ENCODE measurements around the gene PROX2. TPM values are rescaled to one million over a fixed set of nuclear protein-coding genes. Genes with fewer than 3 reads are reported as not detected.

Gene PROX2
- total and polyA plus RNA-seq, 9 of the 15 experiments (the other 6 are each of a cell fraction or from before 2014, with no cell fraction given) = not detected

DNA sequence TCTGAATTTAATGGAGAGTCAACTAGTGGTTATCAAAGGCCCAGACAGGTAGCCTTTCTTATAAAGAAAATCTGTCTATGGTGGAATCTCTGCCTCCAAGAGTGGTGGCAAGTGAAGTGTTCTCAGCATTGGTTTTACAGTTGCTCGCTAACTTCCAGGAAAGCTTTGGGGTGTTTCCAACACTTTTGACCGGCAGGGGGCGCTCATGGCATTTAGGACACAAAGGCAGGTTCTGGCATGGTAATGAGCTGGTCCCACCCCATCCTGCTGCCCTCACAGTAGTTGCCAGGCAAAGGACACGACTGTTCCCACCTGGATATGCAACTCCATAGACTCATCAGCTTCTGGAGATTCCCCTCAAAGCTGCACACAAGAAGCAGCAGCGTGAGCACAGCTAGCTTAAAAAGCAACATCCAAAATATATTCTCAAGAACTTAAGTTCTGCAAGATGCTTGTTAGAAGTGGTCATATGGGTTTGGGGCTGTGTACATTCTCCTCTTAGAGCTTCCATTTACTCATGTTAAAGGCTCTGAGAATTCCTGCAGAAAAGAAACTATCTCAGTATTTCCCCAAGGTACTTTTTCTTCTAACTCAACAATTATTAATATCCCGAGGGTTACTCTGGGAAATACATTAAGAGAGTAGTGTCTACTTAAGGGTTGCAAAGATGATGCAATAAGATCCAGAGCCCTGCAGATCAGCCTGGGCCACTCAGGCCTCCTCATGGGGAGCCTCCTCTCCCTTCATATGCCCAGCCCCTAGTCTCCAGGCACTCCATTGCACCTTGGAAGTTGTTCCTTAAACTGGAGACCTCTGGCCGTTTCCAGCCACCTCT, 14.8 kb downstream of the PROX2 start (continued):
- no peak for TF ChIP-seq MTA2 (IDR thresholded peaks at IDR 0.05; ENCODE audit: low read depth)
- no peak for TF ChIP-seq SP2 (IDR thresholded peaks at IDR 0.05; ENCODE audit: extremely low read depth, low read depth, low read length, poor library complexity, severe bottlenecking)
- TF ChIP-seq MBD2 (IDR thresholded peaks at IDR 0.05; ENCODE audit: borderline replicate concordance, low read depth) = no peak
- peak; percentile 20; the same call in 1 of the 2 replicates for TF ChIP-seq CEBPB (tag; IDR thresholded peaks at IDR 0.05)
- TF ChIP-seq ZNF449 (CRISPR knock-in tag; IDR thresholded peaks at IDR 0.05) = no peak
- TF ChIP-seq CC2D1A (IDR thresholded peaks at IDR 0.05) = 0 out of 2 replicates have a peak, but pooled peaks have one; percentile 27
- no peak for TF ChIP-seq HMGN3 (IDR thresholded peaks at IDR 0.05; ENCODE audit: borderline replicate concordance, extremely low read depth, insufficient read length, low read depth, low read length)
- TF ChIP-seq ZNF395 (CRISPR knock-in tag; IDR thresholded peaks at IDR 0.05) = no peak
- peak; percentile 61 for TF ChIP-seq CEBPG (CRISPR knock-in tag; IDR thresholded peaks at IDR 0.05)
- peak; percentile 52 to 70 for TF ChIP-seq CEBPG (tag; conservative IDR thresholded peaks at IDR 0.05 in 1 of 2, IDR thresholded peaks at IDR 0.05 in 1 of 2)
- TF ChIP-seq EGR1 (conservative IDR thresholded peaks at IDR 0.05) = no peak
- TF ChIP-seq SAFB (IDR thresholded peaks at IDR 0.05; ENCODE audit: borderline replicate concordance, low read depth, low read length) = no peak
- TF ChIP-seq ZNF184 (CRISPR knock-in tag; IDR thresholded peaks at IDR 0.05) = no peak
- no peak for TF ChIP-seq EP300 (IDR thresholded peaks at IDR 0.05; ENCODE audit: low read length)
- TF ChIP-seq RCOR1 (IDR thresholded peaks at IDR 0.05; ENCODE audit: borderline replicate concordance in 1 of 2, low read depth in 2 of 2, low read length in 2 of 2) = peak in 1 of 2 experiments; percentile 33; a peak in 1 of 4 replicates
- TF ChIP-seq POU5F1 (IDR thresholded peaks at IDR 0.05; ENCODE audit: borderline replicate concordance, low read depth, low read length, partially characterized antibody) = no peak
- TF ChIP-seq KLF13 (tag; IDR thresholded peaks at IDR 0.05; ENCODE audit: borderline replicate concordance, low read depth) = no peak
- TF ChIP-seq, protein P1, sequence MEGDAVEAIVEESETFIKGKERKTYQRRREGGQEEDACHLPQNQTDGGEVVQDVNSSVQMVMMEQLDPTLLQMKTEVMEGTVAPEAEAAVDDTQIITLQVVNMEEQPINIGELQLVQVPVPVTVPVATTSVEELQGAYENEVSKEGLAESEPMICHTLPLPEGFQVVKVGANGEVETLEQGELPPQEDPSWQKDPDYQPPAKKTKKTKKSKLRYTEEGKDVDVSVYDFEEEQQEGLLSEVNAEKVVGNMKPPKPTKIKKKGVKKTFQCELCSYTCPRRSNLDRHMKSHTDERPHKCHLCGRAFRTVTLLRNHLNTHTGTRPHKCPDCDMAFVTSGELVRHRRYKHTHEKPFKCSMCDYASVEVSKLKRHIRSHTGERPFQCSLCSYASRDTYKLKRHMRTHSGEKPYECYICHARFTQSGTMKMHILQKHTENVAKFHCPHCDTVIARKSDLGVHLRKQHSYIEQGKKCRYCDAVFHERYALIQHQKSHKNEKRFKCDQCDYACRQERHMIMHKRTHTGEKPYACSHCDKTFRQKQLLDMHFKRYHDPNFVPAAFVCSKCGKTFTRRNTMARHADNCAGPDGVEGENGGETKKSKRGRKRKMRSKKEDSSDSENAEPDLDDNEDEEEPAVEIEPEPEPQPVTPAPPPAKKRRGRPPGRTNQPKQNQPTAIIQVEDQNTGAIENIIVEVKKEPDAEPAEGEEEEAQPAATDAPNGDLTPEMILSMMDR (IDR thresholded peaks at IDR 0.05 in 2 of 3, conservative IDR thresholded peaks at IDR 0.05 in 1 of 3; ENCODE audit: insufficient read depth in 2 of 3, low read depth in 1 of 3, low read length in 3 of 3) = peak; percentile 77 to 85 (median 81)
- no peak for TF ChIP-seq MEIS2 (IDR thresholded peaks at IDR 0.05; ENCODE audit: partially characterized antibody)
- TF ChIP-seq SMAD4 (CRISPR knock-in tag; conservative IDR thresholded peaks at IDR 0.05) = no peak
- TF ChIP-seq ZNF316 (IDR thresholded peaks at IDR 0.05) = no peak
